ES-I3 (cell line): ENCODE results near the gene NDUFS8.

ENCODE experiments used
- H3K36me3 ChIP-seq: 2 replicates; pipeline ENCODE4 v1.6.1; 2013; ENCODE audit warnings: mild to moderate bottlenecking, low read length, control low read depth, moderate library complexity; ENCODE audit not compliant: insufficient read depth
- H3K4me1 ChIP-seq: 2 replicates; pipeline ENCODE4 v1.6.1; 2013; ENCODE audit warnings: mild to moderate bottlenecking, control low read depth, low read length; ENCODE audit not compliant: insufficient read depth
- H3K9ac ChIP-seq: 2 replicates; pipeline ENCODE4 v1.6.1; 2013; ENCODE audit warnings: low read depth, mild to moderate bottlenecking, low read length, moderate library complexity
- H3K9me3 ChIP-seq: 2 replicates; pipeline ENCODE4 v1.6.1; 2013; ENCODE audit warnings: mild to moderate bottlenecking, low read length, moderate library complexity; ENCODE audit not compliant: control insufficient read depth, insufficient read depth

Gene NDUFS8

GRCh38 chr11:68032003-68032402 is 1.5 kb downstream of the NDUFS8 start:
- Histone ChIP-seq H3K36me3 (peaks cover 6% of the 10 kb centered on the region; the same call in 1 of the 2 replicates), H3K9me3 (no peaks in the 10 kb centered on the region), H3K9ac (no peak overlapping the region), H3K4me1 (peaks cover 8% of the 10 kb centered on the region; the same call in 1 of the 2 replicates)

GRCh38 chr11:68032997-68033707 is 2.7 kb downstream of the NDUFS8 start:
- no peak overlapping the region for H3K9ac ChIP-seq
- peaks cover 6% of the 10 kb centered on the region; the same call in 1 of the 2 replicates for H3K36me3 ChIP-seq
- no peaks in the 10 kb centered on the region for H3K9me3 ChIP-seq
- H3K4me1 ChIP-seq = peaks cover 13% of the 10 kb centered on the region; the same call in 1 of the 2 replicates

GRCh38 chr11:68033708-68034045 is 3.2 kb downstream of the NDUFS8 start:
- H3K9me3 ChIP-seq = no peaks in the 10 kb centered on the region
- H3K9ac ChIP-seq = no peak overlapping the region
- peaks cover 6% of the 10 kb centered on the region; the same call in 1 of the 2 replicates for H3K36me3 ChIP-seq
- H3K4me1 ChIP-seq = peaks cover 18% of the 10 kb centered on the region; the same call in 1 of the 2 replicates

- peaks cover 6% of the 10 kb centered on the region; the same call in 1 of the 2 replicates for H3K36me3 ChIP-seq
- peaks cover 17% of the 10 kb centered on the region; the same call in 1 of the 2 replicates for H3K4me1 ChIP-seq
- H3K9me3 ChIP-seq = no peaks in the 10 kb centered on the region
- no peak overlapping the region for H3K9ac ChIP-seq
These were observed 4.9 kb downstream of the NDUFS8 start for GRCh38 chr11:68035266-68035876.

GRCh38 chr11:68036141-68036716 is 5.7 kb downstream of the NDUFS8 start:
- H3K9me3 ChIP-seq = no peaks in the 10 kb centered on the region
- H3K9ac ChIP-seq = no peak overlapping the region
- peaks cover 6% of the 10 kb centered on the region; the same call in 1 of the 2 replicates for H3K36me3 ChIP-seq
- H3K4me1 ChIP-seq = peaks cover 23% of the 10 kb centered on the region; the same call in 1 of the 2 replicates

- no peaks in the 10 kb centered on the region for H3K9me3 ChIP-seq
- peaks cover 6% of the 10 kb centered on the region; the same call in 1 of the 2 replicates for H3K36me3 ChIP-seq
- peaks cover 23% of the 10 kb centered on the region; the same call in 1 of the 2 replicates for H3K4me1 ChIP-seq
- no peak overlapping the region for H3K9ac ChIP-seq
These were observed 6.3 kb downstream of the NDUFS8 start for GRCh38 chr11:68036717-68037239.

GRCh38 chr11:68037411-68038225 is 7.1 kb downstream of the NDUFS8 start:
- peaks cover 23% of the 10 kb centered on the region; the same call in 1 of the 2 replicates for H3K4me1 ChIP-seq
- 0 out of 2 replicates have a peak, but pooled peaks cover 3% of the 10 kb centered on the region for H3K36me3 ChIP-seq
- H3K9ac ChIP-seq = no peak overlapping the region
- H3K9me3 ChIP-seq = no peaks in the 10 kb centered on the region

- H3K9ac ChIP-seq = peak overlapping the region; percentile 57
- H3K9me3 ChIP-seq = no peaks in the 10 kb centered on the region
- H3K36me3 ChIP-seq = 0 out of 2 replicates have a peak, but pooled peaks cover 3% of the 10 kb centered on the region
- peaks cover 23% of the 10 kb centered on the region; the same call in 1 of the 2 replicates for H3K4me1 ChIP-seq
These were observed 7.8 kb downstream of the NDUFS8 start for GRCh38 chr11:68038226-68038717.

GRCh38 chr11:68038718-68039525 is 8.4 kb downstream of the NDUFS8 start, which contains the start of gene TCIRG1:
TCIRG1 (plus strand) TSS chr11:68039025; CDS start chr11:68041272, 2,247 bp downstream.
- 0 out of 2 replicates have a peak, but pooled peaks cover 3% of the 10 kb centered on the region for H3K36me3 ChIP-seq
- H3K9ac ChIP-seq = peak within 1 kb of the TSS; percentile 57
- no peaks in the 10 kb centered on the region for H3K9me3 ChIP-seq
- peaks cover 23% of the 10 kb centered on the region; the same call in 1 of the 2 replicates for H3K4me1 ChIP-seq

- no peaks in the 10 kb centered on the region for H3K9me3 ChIP-seq
- H3K9ac ChIP-seq = peak overlapping the region; percentile 57; the same call in 1 of the 2 replicates
- H3K4me1 ChIP-seq = peaks cover 25% of the 10 kb centered on the region; the same call in 1 of the 2 replicates
- no peaks in the 10 kb centered on the region for H3K36me3 ChIP-seq
These were observed 9.1 kb downstream of the NDUFS8 start for GRCh38 chr11:68039526-68040086.

- Histone ChIP-seq H3K9me3 (no peaks in the 10 kb centered on the region), H3K4me1 (peaks cover 25% of the 10 kb centered on the region; the same call in 1 of the 2 replicates), H3K36me3 (no peaks in the 10 kb centered on the region), H3K9ac (peak overlapping the region; percentile 30)
These were observed 9.8 kb downstream of the NDUFS8 start for GRCh38 chr11:68040101-68040956.
